Putamen (tissue), 1 donor: ENCODE data around the gene NT5DC4.

Source experiments
- DNase-seq: peaks from one replicate; pipeline ENCODE4 v3.0.0-alpha.2; 2016; ENCODE audit warnings: low spot score

The NT5DC4 gene

GRCh38 chr2:112784199-112785189, 63.7 kb downstream of the NT5DC4 start, which contains the start of gene IL1A:
Gene IL1A (minus strand): TSS chr2:112784493. CDS start chr2:112783770, 723 bp downstream.
- DNase-seq = no peak

GRCh38 chr2:112787294-112787693, 66.5 kb downstream of the NT5DC4 start:
- no peak for DNase-seq

- no peak for DNase-seq
These were observed 67.0 kb downstream of the NT5DC4 start for GRCh38 chr2:112787729-112788393.

- DNase-seq = no peak
These were observed 67.8 kb downstream of the NT5DC4 start for GRCh38 chr2:112788653-112789052.
